ENCODE results near the gene NGDN. TPM values are rescaled to one million over a fixed set of nuclear protein-coding genes. Genes with fewer than 3 reads are reported as not detected.

NGDN gene
- total RNA-seq, 1 experiment from 2014 or later = 24.7 TPM

DNA sequence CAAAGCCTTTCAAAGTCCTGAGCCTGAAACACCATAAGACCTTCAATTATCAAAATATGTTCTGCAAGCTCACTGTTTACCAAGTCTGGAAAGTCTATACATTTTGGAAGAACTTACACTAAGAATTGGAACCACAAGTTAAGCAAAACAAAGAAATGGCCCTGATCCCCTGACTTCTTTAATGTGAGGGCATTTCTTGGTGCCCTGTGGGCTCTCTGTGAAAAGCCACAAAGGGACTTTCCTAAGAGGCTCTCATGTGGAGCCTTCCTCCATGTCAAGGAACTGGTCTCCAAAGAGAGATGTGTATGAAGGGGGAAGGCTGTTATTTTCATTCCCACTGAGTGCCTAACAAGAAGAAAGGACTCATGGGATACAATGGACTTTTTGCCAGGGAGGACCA is 47.9 kb upstream of the NGDN start:
- H3K4me1 ChIP-seq (ENCODE audit: control insufficient read depth, insufficient read depth, low read length) = no peaks in the 10 kb centered on the region
- CTCF ChIA-PET = no interaction called here
- ATAC-seq = no peak

DNA sequence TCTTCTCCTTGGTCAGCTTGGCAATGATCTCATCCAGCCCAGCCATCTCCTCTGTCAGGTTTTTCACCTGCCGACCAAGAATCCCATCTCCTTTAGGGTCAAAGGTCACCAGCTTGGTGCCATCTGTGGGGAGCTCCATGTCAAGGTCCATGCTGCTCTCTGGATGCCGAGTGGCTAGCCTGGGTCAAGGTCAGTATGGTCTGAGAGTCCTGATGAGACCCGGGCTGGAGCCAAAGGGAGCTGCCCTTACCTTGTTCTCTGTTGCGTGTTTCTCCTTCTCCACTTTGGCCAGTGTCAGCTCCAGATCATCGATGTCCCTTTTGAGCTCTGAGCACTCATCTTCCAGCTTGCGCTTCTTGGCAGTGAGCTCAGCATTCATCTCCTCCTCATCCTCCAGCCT is 45.8 kb upstream of the NGDN start:
- Histone ChIP-seq H3K27me3 (ENCODE audit: control insufficient read depth, insufficient read depth, low read length) (no peaks in the 10 kb centered on the region), H3K9me3 (ENCODE audit: control insufficient read depth, insufficient read depth, low read depth, low read length) (no peaks in the 10 kb centered on the region), H3K27ac (ENCODE audit: low read length) (no peak overlapping the region), H3K36me3 (ENCODE audit: control insufficient read depth, insufficient read depth, low read length) (no peaks in the 10 kb centered on the region), H3K4me3 (ENCODE audit: low read depth in 2 of 2, low read length in 2 of 2) (no peak overlapping the region), H3K4me1 (ENCODE audit: control insufficient read depth, insufficient read depth, low read length) (no peaks in the 10 kb centered on the region)
- in situ Hi-C loops (cut with HindIII; ENCODE audit: low pct_unique_long_range_greater_than_20kb, low sequenced_read_pairs) (no loop called here), intact Hi-C loops (cut with micrococcal nuclease; ENCODE audit: unreplicated experiment) (no loop called here)
- ChIA-PET CTCF (interaction anchor here (0.5 kb wide), 1 partner anchor 138 kb away, joined by 7 read pairs; no protein-coding TSS in a partner anchor), POLR2A (no interaction called here)
- BruUV-seq (replicated peaks) = no TSS peak
- TF ChIP-seq POLR2AphosphoS5 (IDR thresholded peaks at IDR 0.05; ENCODE audit: low read depth, low read length) = no peak
- TF ChIP-seq, protein P1, sequence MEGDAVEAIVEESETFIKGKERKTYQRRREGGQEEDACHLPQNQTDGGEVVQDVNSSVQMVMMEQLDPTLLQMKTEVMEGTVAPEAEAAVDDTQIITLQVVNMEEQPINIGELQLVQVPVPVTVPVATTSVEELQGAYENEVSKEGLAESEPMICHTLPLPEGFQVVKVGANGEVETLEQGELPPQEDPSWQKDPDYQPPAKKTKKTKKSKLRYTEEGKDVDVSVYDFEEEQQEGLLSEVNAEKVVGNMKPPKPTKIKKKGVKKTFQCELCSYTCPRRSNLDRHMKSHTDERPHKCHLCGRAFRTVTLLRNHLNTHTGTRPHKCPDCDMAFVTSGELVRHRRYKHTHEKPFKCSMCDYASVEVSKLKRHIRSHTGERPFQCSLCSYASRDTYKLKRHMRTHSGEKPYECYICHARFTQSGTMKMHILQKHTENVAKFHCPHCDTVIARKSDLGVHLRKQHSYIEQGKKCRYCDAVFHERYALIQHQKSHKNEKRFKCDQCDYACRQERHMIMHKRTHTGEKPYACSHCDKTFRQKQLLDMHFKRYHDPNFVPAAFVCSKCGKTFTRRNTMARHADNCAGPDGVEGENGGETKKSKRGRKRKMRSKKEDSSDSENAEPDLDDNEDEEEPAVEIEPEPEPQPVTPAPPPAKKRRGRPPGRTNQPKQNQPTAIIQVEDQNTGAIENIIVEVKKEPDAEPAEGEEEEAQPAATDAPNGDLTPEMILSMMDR (IDR thresholded peaks at IDR 0.05) = no peak
- TF ChIP-seq, protein P2, sequence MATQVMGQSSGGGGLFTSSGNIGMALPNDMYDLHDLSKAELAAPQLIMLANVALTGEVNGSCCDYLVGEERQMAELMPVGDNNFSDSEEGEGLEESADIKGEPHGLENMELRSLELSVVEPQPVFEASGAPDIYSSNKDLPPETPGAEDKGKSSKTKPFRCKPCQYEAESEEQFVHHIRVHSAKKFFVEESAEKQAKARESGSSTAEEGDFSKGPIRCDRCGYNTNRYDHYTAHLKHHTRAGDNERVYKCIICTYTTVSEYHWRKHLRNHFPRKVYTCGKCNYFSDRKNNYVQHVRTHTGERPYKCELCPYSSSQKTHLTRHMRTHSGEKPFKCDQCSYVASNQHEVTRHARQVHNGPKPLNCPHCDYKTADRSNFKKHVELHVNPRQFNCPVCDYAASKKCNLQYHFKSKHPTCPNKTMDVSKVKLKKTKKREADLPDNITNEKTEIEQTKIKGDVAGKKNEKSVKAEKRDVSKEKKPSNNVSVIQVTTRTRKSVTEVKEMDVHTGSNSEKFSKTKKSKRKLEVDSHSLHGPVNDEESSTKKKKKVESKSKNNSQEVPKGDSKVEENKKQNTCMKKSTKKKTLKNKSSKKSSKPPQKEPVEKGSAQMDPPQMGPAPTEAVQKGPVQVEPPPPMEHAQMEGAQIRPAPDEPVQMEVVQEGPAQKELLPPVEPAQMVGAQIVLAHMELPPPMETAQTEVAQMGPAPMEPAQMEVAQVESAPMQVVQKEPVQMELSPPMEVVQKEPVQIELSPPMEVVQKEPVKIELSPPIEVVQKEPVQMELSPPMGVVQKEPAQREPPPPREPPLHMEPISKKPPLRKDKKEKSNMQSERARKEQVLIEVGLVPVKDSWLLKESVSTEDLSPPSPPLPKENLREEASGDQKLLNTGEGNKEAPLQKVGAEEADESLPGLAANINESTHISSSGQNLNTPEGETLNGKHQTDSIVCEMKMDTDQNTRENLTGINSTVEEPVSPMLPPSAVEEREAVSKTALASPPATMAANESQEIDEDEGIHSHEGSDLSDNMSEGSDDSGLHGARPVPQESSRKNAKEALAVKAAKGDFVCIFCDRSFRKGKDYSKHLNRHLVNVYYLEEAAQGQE (IDR thresholded peaks at IDR 0.05; ENCODE audit: insufficient read depth in 1 of 2, low read depth in 2 of 2, low read length in 1 of 2) = no peak
- TF ChIP-seq TCF7L2 (IDR thresholded peaks at IDR 0.05; ENCODE audit: low read depth, low read length) = no peak
- TF ChIP-seq SIN3A (IDR thresholded peaks at IDR 0.05; ENCODE audit: borderline replicate concordance, insufficient read depth, low read depth, low read length) = no peak
- no peak for DNase-seq (ENCODE audit: low read depth, low spot score)
- ATAC-seq = no peak

More for the DNA sequence above, 47.9 kb upstream of the NGDN start:
- no peaks in the 10 kb centered on the region for H3K9me3 ChIP-seq (ENCODE audit: control insufficient read depth, insufficient read depth, low read depth, low read length)
- intact Hi-C loops (cut with micrococcal nuclease; ENCODE audit: unreplicated experiment) = no loop called here
- no peaks in the 10 kb centered on the region for H3K27me3 ChIP-seq (ENCODE audit: control insufficient read depth, insufficient read depth, low read length)
- H3K36me3 ChIP-seq (ENCODE audit: control insufficient read depth, insufficient read depth, low read length) = no peaks in the 10 kb centered on the region
- in situ Hi-C loops (cut with HindIII; ENCODE audit: low pct_unique_long_range_greater_than_20kb, low sequenced_read_pairs) = no loop called here
- no peak overlapping the region for H3K27ac ChIP-seq (ENCODE audit: low read length)
- no TSS peak for BruUV-seq (replicated peaks)
- DNase-seq (ENCODE audit: low read depth, low spot score) = no peak
- TF ChIP-seq TCF7L2 (IDR thresholded peaks at IDR 0.05; ENCODE audit: low read depth, low read length) (no peak), POLR2AphosphoS5 (IDR thresholded peaks at IDR 0.05; ENCODE audit: low read depth, low read length) (no peak), SIN3A (IDR thresholded peaks at IDR 0.05; ENCODE audit: borderline replicate concordance, insufficient read depth, low read depth, low read length) (no peak)
- TF ChIP-seq, protein P1 (IDR thresholded peaks at IDR 0.05) = no peak
- TF ChIP-seq, protein P2 (IDR thresholded peaks at IDR 0.05; ENCODE audit: insufficient read depth in 1 of 2, low read depth in 2 of 2, low read length in 1 of 2) = no peak
- no peak overlapping the region for H3K4me3 ChIP-seq (ENCODE audit: low read depth in 2 of 2, low read length in 2 of 2)
- POLR2A ChIA-PET = no interaction called here

All from Panc1 (cell line).